ENCODE data around the gene PHLDA2. TPM values are rescaled to one million over a fixed set of nuclear protein-coding genes. Genes with fewer than 3 reads are reported as not detected.

Gene PHLDA2
- polyA plus RNA-seq, 1 of the 3 experiments (the other 2 are of a cell fraction) = 23.6 TPM

DNA sequence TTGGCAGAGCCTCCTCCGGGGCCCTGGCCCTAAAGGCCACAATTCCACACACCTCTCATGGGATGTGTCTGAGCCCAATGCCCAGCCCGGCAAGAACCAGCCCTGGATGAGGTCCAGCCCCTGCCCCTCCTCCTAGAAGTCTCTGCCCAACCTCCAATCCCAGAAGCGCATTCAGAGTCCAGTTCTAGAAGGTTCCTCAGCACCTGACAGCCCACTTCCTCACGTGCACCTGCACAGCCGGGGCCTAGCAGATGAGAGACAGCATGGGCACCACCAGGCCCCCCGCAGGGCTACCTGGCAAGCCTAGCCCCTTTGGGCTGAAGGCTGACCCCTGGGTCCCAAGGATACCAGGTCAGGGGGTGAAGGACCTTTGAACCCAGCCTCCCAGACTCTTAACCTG lies 32.2 kb downstream of the PHLDA2 start:
- Histone ChIP-seq H3K4me1 (ENCODE audit: control insufficient read depth in 1 of 2, insufficient read depth in 2 of 2, low read depth in 1 of 2, low read length in 1 of 2) (peaks cover 15 to 17% of the 10 kb centered on the region in 2 experiments; a peak in 3 of 4 replicates), H3F3A (replicated peaks; ENCODE audit: insufficient read depth) (peaks cover 7% of the 10 kb centered on the region), H3K36me3 (replicated peaks in 1 of 2; ENCODE audit: control insufficient read depth in 1 of 2, insufficient read depth in 2 of 2, low read length in 1 of 2) (no peaks in the 10 kb centered on the region), H3K4me2 (no peak overlapping the region), H3K27me3 (ENCODE audit: insufficient read depth) (no peaks in the 10 kb centered on the region), H4K20me1 (ENCODE audit: insufficient read depth) (no peaks in the 10 kb centered on the region), H3K9ac (no peak overlapping the region), H3K27ac (ENCODE audit: low read depth in 2 of 2, low read length in 1 of 2) (no peak overlapping the region), H3K9me3 (no peaks in the 10 kb centered on the region), H3K4me3 (ENCODE audit: low read depth in 2 of 2, low read length in 1 of 2) (no peak overlapping the region), H3K9me2 (no peaks in the 10 kb centered on the region), H3K79me2 (ENCODE audit: insufficient read depth) (no peaks in the 10 kb centered on the region), H2AFZ (ENCODE audit: low read depth) (no peak overlapping the region)
- no CpG with 5 or more reads among the region's 6 CpGs for WGBS (ENCODE audit: low lambda C conversion rate)
- ChIA-PET CTCF (interaction anchor here (16.8 kb wide), 1 partner anchor 360 kb away, joined by 1016 read pairs; no protein-coding TSS in a partner anchor), POLR2A (no interaction called here)
- TF ChIP-seq FOXJ3 (CRISPR knock-in tag; IDR thresholded peaks at IDR 0.05) (no peak), YY1 (IDR thresholded peaks at IDR 0.05; ENCODE audit: low read depth) (no peak)
- TF ChIP-seq, protein P1, sequence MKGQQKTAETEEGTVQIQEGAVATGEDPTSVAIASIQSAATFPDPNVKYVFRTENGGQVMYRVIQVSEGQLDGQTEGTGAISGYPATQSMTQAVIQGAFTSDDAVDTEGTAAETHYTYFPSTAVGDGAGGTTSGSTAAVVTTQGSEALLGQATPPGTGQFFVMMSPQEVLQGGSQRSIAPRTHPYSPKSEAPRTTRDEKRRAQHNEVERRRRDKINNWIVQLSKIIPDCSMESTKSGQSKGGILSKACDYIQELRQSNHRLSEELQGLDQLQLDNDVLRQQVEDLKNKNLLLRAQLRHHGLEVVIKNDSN (IDR thresholded peaks at IDR 0.05; ENCODE audit: borderline replicate concordance, low read depth) = no peak
- no peak for DNase-seq

DNA sequence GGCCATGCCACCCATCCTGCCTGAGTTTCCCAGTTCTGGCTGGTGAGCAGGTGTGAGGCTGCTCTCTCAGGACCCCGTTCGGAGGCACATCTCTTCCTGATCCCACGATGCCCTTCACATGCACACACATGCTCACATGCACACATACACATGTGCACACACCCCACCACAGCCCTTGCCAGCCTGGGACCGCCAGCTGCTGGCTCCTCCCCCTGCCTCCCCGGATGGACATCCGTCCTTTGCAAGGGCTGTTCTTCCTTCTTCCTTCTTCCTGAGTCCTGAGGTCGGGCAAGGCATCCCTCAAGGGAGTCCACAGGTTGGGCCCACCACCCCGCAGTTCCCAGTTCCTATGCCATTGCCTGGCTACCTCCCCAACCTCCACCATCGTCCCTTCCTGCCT lies 33.2 kb downstream of the PHLDA2 start:
- Histone ChIP-seq H3K27ac (ENCODE audit: low read depth in 2 of 2, low read length in 1 of 2) (no peak overlapping the region), H3K9me2 (no peaks in the 10 kb centered on the region), H3K79me2 (ENCODE audit: insufficient read depth) (no peaks in the 10 kb centered on the region), H3K9me3 (no peaks in the 10 kb centered on the region), H3K4me2 (no peak overlapping the region), H3K27me3 (ENCODE audit: insufficient read depth) (no peaks in the 10 kb centered on the region), H3K9ac (no peak overlapping the region), H3F3A (replicated peaks; ENCODE audit: insufficient read depth) (peaks cover 4% of the 10 kb centered on the region), H4K20me1 (ENCODE audit: insufficient read depth) (no peaks in the 10 kb centered on the region), H3K36me3 (replicated peaks in 1 of 2; ENCODE audit: control insufficient read depth in 1 of 2, insufficient read depth in 2 of 2, low read length in 1 of 2) (no peaks in the 10 kb centered on the region), H3K4me1 (ENCODE audit: control insufficient read depth in 1 of 2, insufficient read depth in 2 of 2, low read depth in 1 of 2, low read length in 1 of 2) (peaks cover 14 to 17% of the 10 kb centered on the region in 2 experiments; a peak in 3 of 4 replicates), H2AFZ (ENCODE audit: low read depth) (no peak overlapping the region), H3K4me3 (ENCODE audit: low read depth in 2 of 2, low read length in 1 of 2) (no peak overlapping the region)
- POLR2A ChIA-PET = no interaction called here
- DNase-seq = no peak
- TF ChIP-seq SMC3 (IDR thresholded peaks at IDR 0.05; ENCODE audit: low read depth, low read length) (no peak), MEF2A (IDR thresholded peaks at IDR 0.05; ENCODE audit: borderline replicate concordance, low read depth) (no peak), RCOR1 (IDR thresholded peaks at IDR 0.05; ENCODE audit: low read length) (no peak), RAD21 (IDR thresholded peaks at IDR 0.05; ENCODE audit: low read length) (no peak), YY1 (IDR thresholded peaks at IDR 0.05; ENCODE audit: low read depth) (no peak), NRF1 (IDR thresholded peaks at IDR 0.05; ENCODE audit: low read depth, low read length) (no peak), TCF12 (IDR thresholded peaks at IDR 0.05) (no peak)
- 65% methylated on average over 7 of the region's 9 CpGs for WGBS (ENCODE audit: low lambda C conversion rate)
- CTCF ChIA-PET = interaction anchor here (1.6 to 16.8 kb wide), 2 partner anchors 359 to 476 kb away, joined by 7 to 1016 read pairs; no protein-coding TSS in a partner anchor

DNA sequence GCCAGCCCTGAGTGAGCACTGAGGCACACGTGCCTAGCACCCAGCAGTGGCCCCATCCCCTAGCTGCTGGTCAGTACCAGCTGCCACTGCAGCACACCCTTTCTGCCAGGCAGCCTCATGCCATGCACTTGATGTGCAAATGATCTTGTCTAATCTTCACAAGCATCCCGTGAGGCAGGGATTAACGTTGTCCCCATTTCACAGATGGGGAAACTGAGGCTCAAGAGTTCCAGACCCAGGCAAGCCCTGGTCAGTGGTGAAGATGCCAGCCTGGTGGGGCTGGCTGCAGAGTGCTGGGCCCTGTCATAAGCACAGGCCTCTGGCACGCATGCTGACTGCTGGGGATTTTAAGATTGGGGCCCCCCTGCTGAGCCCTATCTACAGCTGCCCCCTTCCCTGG lies 35.3 kb downstream of the PHLDA2 start:
- Histone ChIP-seq H2AFZ (ENCODE audit: low read depth) (no peak overlapping the region), H3K27ac (ENCODE audit: low read depth in 2 of 2, low read length in 1 of 2) (no peak overlapping the region), H3K4me2 (no peak overlapping the region), H3K9me2 (no peaks in the 10 kb centered on the region), H3K36me3 (replicated peaks in 1 of 2; ENCODE audit: control insufficient read depth in 1 of 2, insufficient read depth in 2 of 2, low read length in 1 of 2) (no peaks in the 10 kb centered on the region), H3K9ac (no peak overlapping the region), H3K9me3 (no peaks in the 10 kb centered on the region), H3K4me3 (ENCODE audit: low read depth in 2 of 2, low read length in 1 of 2) (no peak overlapping the region), H3K27me3 (ENCODE audit: insufficient read depth) (no peaks in the 10 kb centered on the region), H3K79me2 (ENCODE audit: insufficient read depth) (no peaks in the 10 kb centered on the region), H3F3A (replicated peaks; ENCODE audit: insufficient read depth) (no peaks in the 10 kb centered on the region), H3K4me1 (ENCODE audit: control insufficient read depth in 1 of 2, insufficient read depth in 2 of 2, low read depth in 1 of 2, low read length in 1 of 2) (peaks cover 9 to 12% of the 10 kb centered on the region in 2 experiments; a peak in 3 of 4 replicates), H4K20me1 (ENCODE audit: insufficient read depth) (no peaks in the 10 kb centered on the region)
- ChIA-PET POLR2A (no interaction called here), CTCF (interaction anchor here (7.6 to 16.8 kb wide), 3 partner anchors 9 to 470 kb away, joined by 66 to 1016 read pairs (median 162); a partner anchor contains a TSS)
- 90% methylated on average over 2 of the region's 4 CpGs for whole genome bisulfite sequencing (ENCODE audit: low lambda C conversion rate)
- TF ChIP-seq, protein P2, sequence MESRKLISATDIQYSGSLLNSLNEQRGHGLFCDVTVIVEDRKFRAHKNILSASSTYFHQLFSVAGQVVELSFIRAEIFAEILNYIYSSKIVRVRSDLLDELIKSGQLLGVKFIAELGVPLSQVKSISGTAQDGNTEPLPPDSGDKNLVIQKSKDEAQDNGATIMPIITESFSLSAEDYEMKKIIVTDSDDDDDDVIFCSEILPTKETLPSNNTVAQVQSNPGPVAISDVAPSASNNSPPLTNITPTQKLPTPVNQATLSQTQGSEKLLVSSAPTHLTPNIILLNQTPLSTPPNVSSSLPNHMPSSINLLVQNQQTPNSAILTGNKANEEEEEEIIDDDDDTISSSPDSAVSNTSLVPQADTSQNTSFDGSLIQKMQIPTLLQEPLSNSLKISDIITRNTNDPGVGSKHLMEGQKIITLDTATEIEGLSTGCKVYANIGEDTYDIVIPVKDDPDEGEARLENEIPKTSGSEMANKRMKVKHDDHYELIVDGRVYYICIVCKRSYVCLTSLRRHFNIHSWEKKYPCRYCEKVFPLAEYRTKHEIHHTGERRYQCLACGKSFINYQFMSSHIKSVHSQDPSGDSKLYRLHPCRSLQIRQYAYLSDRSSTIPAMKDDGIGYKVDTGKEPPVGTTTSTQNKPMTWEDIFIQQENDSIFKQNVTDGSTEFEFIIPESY (IDR thresholded peaks at IDR 0.05; ENCODE audit: borderline replicate concordance, low read depth) = no peak
- TF ChIP-seq ELF1 (IDR thresholded peaks at IDR 0.05) (no peak), MXI1 (IDR thresholded peaks at IDR 0.05; ENCODE audit: low read depth, low read length) (no peak), EP300 (IDR thresholded peaks at IDR 0.05; ENCODE audit: borderline replicate concordance in 1 of 2, low read depth in 1 of 2, low read length in 1 of 2) (no peak), RXRA (IDR thresholded peaks at IDR 0.05; ENCODE audit: borderline replicate concordance, low read depth) (no peak), FOXJ3 (CRISPR knock-in tag; IDR thresholded peaks at IDR 0.05) (no peak), YY1 (IDR thresholded peaks at IDR 0.05; ENCODE audit: low read depth) (no peak), RAD21 (IDR thresholded peaks at IDR 0.05; ENCODE audit: low read length) (no peak)
- DNase-seq = no peak
